NCI-H2107 (cell line): ENCODE results near the gene ACOX2.

ENCODE experiments used
- DNase-seq: peaks from one replicate; lab custom pipeline; 2025; lab: John Stamatoyannopoulos, UW

ACOX2 gene

DNA sequence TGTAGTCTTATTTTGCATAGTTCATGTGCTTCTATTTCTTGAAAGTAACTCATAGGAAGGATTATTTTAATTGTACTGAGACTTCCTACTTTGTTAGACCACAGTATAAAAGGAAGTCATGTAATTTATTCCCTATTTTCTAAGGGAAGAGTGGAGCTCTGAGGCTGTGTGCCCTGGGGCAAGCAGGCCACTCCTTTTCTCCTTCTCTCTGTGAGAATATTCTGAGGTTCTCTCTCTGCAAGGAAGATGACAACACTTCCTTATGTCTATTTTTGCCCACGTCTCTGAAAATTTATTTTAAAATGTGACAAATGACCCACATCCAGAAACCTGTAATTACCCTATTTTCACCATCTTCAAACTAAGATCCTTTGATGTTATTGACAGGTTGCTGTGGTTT is 34.1 kb downstream of the ACOX2 start:
- no peak for DNase-seq

DNA sequence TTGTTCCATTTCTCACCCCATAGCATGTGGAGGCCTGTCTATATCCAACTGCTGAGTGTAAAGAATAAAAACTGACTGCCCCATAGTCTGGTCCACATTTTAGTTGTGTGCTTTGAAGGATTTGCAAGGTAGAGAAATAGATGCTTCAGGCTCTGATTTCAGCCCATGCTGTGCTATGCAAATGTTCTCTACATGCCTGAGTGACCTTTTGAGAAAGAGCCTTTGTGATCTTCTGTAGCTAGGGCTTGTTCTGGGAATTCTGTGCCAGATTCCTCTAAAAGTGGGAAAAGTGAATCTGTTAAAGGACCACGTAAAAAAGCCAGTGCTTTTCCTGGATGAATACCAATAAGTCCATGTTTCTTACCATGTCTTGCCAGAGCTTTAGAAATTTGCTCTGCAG is 39.9 kb downstream of the ACOX2 start:
- no peak for DNase-seq

DNA sequence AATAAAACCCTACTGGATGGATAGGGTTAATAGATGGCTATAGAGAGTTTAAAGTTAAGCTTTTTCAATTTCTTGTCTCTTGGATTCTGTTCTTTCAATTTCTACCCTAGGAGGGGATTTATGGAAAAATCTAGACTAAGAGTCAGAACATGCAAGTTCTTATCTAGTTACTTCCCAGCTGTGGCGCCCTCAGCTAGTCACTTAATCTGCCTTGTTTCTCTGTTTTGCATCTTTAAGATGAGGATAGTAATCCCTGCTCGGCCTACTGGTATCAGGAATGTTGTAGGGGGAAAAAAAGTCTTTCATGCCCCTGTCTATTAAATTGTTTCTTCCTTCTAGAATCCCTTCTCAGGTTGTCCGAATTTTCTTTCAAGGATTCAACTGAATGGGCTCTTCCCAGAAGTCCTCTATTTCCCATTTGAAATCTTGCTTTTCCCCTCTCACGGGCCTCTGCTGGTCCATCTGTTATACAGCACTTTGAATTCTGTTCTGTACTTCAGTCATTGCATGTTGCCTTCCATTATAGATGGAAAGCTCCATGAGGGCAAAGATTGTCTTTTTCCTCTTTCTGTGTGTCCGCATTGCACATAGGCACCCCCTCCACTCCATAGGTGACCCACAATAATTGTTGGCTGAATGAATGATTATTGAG is 40.7 kb downstream of the ACOX2 start:
- DNase-seq, result no peak

DNA sequence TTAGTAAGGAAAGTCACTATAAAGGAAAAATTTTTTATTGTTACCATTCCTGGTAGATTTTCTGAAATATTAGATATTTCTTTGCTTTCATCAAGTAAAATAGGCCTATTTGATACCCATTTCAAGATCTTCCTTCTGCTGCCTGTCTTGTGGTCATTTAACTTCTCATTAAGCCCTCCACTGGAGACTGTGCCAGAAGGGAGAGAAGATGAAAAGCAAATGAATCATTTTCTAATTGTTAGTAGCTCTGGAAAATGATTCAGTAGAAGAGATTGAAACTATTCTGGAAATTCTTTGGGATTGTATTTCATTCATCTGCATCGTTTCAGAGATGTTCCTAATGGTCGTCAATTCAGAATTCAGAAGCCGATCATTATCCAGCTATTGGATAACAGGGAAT is 41.9 kb downstream of the ACOX2 start:
- no peak for DNase-seq

DNA sequence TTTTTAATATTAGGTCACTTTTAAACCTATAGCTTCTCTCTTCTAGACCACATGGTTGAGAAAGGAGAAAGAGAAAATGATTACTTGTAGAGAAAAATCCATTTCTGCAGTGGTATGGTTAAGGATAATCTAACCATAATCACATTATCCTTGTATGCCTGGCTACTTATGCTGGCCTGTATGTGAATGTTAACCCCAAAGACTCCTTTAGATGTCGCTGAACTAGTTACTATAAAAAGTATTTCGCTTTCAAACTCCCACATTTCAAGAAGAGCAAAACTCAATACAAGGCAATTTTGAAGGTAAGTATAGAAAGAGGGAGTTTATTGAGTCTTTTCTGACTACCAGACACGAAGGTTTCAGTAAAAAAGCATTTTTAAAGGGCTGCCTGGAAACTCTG is 42.9 kb downstream of the ACOX2 start:
- DNase-seq, result no peak

DNA sequence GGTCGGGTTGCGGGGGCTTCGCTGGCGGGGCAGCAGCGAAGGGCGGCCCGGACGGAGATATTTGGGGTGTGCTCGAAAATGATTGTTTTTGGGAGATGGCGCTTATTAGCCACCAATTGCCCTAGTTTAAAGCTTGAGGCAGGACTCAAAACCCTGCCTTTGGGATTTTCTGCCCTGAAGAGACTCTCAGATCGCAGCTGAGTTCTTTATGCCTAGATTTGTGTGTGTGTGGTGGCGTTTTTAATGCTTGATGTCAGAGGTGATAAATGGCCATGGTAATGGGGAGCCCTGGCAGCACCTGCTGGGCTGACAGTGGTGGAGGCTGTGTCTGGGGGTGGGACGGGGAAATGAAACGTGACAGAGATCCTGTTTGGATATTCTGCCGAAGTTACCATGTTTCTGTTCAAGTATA is 44.5 kb downstream of the ACOX2 start:
- DNase-seq, result no peak

DNA sequence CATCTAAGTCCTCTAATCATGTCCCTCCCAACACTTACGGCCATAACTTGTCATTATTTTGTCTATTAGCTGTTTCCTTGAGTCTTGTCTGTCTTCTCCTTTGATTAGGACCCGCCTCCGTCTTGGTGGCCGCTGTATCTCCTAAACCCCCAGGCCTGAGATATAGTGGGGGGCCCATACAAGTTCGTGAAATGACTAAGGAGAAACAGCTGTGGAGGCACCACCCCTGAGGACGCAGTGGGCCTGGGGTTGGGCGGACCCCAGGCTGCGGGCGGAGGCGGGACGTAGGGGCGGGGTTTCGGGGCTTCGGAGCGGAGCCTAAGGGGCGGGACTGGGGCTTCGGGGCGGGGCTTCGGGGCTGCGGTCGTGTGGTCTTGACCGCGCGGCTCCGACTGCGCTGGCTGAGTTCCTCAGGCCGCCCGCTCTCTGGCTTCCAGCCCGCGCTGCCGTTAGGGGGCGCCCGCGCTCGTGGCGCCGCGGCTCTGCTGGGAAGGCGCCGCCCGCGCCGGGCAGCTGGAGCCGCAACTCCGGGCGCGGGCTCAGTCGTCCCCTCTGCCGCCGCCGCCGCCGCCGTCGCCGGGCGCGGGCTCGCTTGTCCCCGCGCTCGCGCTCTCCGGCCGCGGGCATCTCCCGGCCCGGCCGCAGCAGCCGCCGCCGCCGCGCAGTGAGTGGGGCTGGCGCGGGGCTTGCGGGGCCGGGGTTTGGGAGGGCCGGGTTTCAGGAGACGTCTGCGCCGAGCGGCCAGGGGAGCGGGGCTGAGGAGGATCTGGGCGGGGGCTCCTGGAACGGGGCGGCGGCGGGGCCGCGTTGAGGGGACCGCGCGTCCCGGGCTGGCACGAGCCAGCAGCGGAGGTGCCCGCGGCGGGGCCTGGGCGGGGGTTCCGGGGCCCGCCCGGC is 45.2 kb downstream of the ACOX2 start, which contains the start of gene KCTD6:
Gene KCTD6 (plus strand): TSS at position 591 of the 897 bp plus-strand sequence. CDS start 6,660 bp downstream, outside the sequence.
- peak; percentile 70 for DNase-seq

DNA sequence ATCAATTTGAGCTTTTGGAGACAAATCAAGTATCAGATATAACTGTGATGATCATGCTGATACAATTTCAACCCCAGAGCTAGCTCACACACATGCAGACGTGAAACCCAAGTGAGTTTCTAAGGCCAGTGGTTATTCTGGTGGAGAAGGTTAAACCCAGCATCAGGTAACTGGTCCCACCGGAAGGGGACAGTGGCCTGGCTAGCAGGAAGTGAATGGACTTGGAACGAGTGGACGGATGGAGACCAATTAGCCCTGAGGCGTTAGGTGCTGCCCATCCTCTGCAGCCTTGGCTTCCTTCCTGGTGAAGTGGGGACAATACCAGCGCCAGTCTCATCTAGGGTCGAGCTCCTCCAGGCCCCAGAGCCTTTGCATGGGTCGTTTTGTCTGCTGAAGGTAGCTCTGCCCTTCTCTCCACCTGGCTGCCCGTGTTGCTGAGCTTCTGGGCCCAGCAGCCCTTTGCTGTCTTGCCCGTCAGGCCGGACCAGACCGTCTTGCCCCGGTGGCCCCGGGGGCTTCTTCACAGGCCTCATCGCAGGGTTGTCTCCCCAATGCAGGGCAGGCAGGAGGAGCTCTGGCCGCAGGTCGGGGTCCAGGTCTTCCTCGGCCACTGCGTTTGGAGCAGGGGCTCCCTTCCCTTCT is 46.0 kb downstream of the ACOX2 start:
- DNase-seq, result no peak

DNA sequence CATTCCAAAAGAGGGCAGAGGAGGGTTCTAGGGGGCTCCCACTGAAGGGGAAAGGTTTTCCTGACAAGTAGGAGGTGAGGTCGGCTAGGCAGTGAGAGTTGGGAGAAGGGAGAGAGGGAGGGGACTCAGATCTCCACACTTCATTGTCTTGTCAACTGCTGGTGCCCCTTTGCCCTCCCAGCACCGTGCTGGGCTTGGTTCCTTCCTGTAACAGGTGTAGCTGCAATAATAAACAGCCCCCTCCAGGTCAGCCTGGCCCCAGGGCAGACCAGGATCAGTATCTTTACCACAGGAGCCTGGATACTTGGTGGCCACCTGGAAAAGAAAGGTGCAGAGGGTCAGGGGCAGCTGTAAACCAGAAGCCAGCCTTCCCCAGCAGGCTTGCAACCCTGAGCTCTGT is 48.0 kb downstream of the ACOX2 start:
- no peak for DNase-seq

DNA sequence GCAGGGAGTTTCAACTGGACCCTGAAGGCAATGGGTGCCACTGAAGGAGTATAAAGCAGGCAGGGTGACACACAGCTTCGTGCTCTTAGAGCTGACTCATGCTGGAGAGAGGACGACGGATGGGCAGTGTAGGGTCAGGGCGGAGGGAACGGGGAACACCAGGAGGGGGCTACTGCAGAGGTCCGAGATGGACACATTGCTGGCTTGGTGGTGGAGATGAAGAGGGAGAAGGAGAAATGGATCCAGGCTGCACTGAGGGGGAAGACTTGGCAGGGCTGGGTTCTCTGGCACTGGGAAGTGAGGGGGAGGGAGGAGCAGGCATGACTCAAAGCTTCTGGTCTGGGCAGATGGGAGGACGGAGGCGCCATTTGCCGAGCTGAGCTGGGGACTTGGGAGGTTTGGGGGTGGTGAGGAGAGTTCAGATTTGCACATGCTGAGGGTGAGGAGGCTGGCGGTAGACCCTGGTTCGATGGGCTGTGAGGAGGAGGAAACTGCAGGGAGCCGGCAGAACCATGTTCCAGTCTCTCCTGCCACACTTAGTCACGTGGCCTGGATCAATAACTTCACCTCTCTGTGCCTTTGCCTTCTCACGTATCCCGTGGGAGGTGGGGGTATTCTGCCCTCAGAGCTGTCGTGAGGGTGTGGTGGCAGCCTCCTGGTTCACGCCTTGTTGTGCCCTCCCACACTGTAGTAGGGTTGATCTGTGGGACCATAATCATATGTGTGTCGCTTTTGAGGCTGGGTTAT is 49.7 kb downstream of the ACOX2 start:
- DNase-seq, result no peak

DNA sequence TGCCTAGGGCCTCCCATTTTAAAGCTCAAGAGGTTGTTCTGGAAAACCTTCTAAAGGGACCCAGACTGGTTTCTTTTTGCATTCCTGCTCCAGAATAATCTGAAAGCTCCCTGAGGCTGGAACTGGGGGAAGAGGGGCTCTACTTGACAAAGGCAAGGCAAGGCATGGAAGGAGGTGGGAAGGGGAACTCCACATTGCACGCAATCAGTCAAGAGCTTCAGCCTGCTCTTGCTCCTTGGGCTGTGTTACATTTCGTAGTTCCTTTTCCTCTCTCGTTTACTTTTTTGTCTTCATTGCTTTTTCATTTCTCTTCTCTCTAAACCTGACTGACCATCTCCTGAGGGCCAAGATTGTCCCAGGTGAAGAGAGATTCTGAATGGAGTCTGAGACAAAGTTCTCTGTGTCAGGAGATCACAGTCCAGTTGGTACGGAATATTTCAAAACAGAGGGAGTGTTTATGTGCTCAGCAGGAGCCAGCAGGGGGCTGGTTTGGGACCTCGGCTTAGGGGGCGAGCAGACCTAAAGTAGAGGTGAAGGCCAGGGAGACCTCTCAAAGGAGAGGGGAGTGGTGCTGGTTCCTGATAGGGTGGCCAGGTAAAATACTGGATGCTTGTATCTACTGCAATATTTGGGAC is 51.1 kb downstream of the ACOX2 start:
- DNase-seq, result no peak

DNA sequence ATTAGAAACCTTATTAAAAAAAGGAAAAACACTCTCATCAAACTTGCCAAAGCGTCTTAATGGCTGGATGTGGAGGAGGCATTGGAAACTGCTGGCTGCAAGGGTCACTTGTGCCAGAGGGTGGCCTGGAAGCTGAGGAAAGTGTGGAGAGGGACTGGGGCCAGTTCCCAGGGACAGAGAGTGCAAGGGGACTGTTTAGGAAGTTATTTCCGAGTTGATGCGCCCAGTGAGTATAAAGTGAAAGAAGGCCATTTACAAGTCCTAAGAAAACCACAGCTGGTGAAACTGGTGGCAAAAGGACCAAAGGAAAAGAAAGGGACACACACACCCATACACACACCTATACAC is 52.3 kb downstream of the ACOX2 start:
- no peak for DNase-seq

DNA sequence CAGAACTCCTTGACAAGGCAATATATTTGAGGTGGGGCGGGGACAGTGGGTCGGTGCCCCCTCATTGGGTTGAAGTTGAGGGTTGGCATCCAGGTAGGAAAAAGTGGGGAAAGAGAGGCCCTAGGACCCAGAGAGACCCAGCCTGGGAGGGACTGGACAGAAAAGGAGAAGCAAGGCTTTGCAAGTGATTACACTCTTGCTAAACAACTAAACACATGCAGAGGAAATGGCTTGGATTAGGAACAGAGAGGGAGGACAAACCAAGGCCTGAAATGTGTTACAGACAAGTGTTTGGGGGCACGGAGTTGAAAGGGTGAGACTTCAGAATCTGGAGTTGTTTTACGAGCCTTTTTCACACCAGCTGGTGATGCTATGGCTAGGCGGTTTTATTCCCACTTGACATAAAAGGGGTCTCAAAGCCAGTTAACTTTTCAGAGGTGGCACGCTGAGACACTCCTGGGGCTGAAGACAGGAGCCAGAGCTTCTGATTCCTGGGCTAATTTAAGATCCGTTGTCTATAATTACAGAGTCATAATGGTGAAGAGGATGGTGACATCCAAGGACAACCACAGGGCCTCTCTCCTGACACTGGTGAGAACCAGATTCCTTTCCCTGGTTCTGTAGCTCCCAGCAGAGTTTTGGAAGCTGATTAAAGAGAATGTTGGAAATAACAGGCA is 52.8 kb downstream of the ACOX2 start:
- no peak for DNase-seq

DNA sequence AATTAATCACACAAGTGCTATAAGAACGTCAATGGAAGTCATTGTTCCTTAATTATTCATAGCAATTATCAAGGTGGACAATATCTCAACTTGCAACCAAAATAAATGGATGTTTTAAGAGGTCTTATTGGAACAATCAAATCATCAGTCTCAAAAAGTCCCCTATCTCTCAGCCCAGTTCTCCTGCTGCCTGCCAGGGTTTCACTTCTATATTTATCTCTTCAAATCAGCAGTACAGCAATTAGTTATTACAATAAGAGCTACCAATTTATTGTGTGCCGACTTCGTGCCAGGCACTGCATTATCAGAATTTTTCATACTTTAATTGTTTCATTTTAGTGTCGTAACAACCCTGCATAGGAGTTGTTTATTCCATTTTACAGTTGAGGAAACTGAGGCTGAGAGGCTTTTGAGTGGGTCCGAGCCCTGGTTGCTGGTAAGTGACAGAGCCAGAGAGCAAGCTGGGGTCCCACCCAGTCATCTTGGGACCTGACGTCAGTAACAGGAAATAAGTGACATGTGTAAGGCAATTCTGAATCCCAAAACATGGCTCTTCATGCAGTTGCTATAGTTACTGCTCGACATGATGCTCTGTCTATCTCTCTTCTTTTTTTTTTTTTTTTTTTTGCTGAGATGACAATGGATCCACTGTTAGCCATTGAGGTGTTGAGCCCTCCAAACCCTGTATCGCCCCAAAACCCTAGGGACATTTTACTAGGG is 53.9 kb downstream of the ACOX2 start:
- no peak for DNase-seq

DNA sequence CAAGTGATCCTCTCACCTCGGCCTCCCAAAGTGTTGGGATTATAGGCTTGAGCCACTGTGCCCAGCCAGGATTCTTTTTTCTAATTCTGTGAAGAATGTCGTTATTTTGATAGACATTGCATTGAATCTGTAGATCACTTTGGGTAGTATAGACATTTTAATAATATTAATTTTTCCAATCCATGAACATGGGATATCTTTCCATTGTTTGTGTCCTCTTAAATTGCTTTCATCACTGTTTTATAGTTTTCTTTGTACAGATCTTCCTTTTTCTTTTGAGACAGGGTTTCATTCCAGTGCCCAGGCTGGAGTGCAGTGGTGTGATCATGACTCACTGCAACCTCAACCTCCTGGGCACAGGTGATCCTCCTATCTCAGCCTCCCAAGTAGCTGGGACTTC is 56.7 kb downstream of the ACOX2 start:
- DNase-seq, result no peak

DNA sequence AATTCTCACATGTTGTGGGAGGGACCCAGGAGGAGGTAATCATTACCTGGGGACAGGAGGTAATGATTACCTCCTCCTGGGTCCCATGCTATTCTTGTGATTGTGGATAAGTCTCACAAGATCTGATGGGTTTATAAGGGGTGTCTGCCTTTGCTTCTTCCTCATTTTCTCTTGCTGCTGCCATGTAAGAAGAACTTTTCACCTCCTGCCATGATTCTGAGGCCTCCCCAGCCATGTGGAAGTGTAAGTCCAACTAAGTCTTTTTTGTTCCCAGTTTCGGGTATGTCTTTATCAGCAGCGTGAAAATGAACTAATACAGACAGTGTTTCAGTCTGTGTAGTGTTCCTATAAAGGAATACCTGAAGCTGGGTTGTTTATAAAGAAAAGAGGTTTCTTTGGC is 58.2 kb downstream of the ACOX2 start:
- DNase-seq, result no peak

DNA sequence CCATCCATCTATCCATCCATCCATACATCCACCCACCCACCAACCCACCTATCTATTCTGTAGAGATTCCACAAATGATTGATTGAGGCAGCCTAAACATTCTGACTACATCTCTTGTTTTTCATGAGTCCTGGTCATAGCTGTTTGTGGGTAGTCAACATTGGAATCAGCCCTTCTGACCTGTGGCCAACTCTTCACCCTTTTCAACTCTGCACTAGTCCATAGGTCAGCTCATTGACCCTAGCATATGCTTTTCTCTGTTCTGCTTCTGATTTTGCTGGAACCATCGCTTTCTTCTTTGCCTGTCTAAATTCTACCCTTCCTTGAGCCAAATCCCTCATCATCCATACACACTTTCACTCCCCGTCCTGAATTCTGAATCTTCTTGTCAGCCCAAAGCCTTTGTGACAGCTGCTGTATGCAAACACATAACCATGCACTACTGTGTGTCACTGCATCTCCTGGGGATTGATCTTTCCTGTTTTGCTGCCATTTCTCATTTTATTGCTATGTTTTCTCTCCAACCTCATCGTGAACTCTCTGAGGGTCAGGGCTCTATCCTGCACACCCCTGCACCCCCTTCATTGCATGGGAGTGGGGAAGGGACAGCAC is 61.9 kb downstream of the ACOX2 start:
- DNase-seq, result no peak

DNA sequence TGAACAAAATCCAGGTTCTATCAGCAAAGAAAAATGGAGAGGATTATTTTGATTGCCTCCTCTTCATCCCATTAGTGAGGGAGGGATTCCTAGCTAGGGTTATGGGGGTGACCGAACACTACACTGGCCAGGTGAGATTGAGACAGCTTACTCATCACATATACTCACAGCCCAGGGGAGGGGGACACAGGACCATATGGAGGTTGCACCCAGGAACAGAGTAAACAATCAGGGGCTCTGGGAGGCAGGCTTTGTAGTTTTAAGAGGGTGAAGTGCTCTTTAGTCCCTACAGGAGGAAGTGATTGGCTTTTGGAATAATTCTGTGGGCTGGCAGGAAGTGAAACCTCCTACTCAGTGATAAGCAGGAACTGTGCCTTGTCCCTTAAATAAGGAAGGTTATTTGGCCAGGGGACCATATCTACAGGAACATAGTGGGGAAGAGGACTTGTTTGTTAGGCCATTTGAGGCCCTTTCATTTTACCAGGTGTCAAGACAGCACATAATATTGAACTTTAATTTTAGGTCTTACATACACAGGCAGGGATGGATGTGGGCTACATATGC is 62.6 kb downstream of the ACOX2 start:
- DNase-seq, result no peak

DNA sequence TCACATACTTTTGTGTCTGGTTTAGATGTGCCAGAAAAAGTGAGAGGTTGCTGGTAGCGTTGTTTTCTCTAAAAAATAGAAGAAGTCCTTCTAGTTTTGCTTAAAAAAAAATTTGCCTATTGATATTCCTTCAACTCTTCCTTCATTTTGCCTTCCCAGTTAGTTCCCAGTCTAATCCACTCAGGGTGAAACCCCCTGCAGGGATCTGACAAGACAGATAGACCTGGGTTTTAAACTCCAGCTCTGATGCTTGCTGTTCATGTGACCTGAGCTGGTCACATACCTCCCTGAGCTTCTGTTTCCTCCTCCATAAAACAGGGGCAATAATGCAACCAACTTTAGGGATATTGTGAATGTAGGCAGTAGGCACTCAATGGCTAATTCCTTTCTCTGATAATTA is 63.7 kb downstream of the ACOX2 start:
- no peak for DNase-seq
